ENCODE results near the gene ARHGAP42. TPM values are rescaled to one million over a fixed set of nuclear protein-coding genes. Genes with fewer than 3 reads are reported as not detected.

The ARHGAP42 gene
- total RNA-seq, 1 experiment from 2014 or later, result 8.0 TPM

DNA sequence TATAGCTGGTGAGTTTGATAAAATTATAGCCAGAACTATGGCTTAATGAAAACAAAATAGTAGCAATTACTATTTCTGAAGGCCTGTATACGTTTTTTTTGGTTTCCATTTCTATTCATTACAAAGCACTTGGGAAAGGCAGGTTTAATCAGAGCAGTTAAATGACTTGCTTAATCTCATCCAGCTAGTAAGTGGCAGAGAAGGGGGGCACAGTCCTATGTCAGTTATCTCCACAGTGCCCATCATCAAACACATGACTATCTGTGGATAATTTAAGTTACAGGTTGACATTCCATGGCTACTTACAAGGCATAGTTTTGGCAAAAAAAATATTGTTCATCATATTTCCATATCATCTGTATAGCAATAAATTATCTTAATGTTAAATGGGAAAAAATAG is 348.8 kb downstream of the ARHGAP42 start:
- POLR2A ChIA-PET (ENCODE audit: low non-redundant PET), result no interaction called here
- CTCF ChIA-PET, result no interaction called here
- DNase-seq (ENCODE audit: low spot score), result no peak
- Histone ChIP-seq H3K4me3 (ENCODE audit: low read depth, low read length, poor library complexity, severe bottlenecking) (no peak overlapping the region), H3K27ac (ENCODE audit: low read depth, low read length, poor library complexity, severe bottlenecking) (no peak overlapping the region), H3K4me1 (ENCODE audit: insufficient read depth, low read length, poor library complexity, severe bottlenecking) (no peaks in the 10 kb centered on the region), H3K9me3 (ENCODE audit: low read depth, low read length, poor library complexity, severe bottlenecking) (no peaks in the 10 kb centered on the region), H3K27me3 (replicated peaks; ENCODE audit: insufficient read depth, low read depth, low read length, poor library complexity) (no peaks in the 10 kb centered on the region), H3K36me3 (ENCODE audit: insufficient read depth, low read length, poor library complexity, severe bottlenecking) (no peaks in the 10 kb centered on the region)
- no TSS peak for BruUV-seq (replicated peaks)
- intact Hi-C loops (cut with micrococcal nuclease; ENCODE audit: unreplicated experiment), result no loop called here
- TF ChIP-seq, protein P1, sequence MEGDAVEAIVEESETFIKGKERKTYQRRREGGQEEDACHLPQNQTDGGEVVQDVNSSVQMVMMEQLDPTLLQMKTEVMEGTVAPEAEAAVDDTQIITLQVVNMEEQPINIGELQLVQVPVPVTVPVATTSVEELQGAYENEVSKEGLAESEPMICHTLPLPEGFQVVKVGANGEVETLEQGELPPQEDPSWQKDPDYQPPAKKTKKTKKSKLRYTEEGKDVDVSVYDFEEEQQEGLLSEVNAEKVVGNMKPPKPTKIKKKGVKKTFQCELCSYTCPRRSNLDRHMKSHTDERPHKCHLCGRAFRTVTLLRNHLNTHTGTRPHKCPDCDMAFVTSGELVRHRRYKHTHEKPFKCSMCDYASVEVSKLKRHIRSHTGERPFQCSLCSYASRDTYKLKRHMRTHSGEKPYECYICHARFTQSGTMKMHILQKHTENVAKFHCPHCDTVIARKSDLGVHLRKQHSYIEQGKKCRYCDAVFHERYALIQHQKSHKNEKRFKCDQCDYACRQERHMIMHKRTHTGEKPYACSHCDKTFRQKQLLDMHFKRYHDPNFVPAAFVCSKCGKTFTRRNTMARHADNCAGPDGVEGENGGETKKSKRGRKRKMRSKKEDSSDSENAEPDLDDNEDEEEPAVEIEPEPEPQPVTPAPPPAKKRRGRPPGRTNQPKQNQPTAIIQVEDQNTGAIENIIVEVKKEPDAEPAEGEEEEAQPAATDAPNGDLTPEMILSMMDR (conservative IDR thresholded peaks at IDR 0.05; ENCODE audit: low read depth, low read length), result no peak
- TF ChIP-seq EZH2 (IDR thresholded peaks at IDR 0.05; ENCODE audit: borderline replicate concordance, low read depth, low read length, poor library complexity, severe bottlenecking), result no peak

Measured in A673 (cell line).